Gastroesophageal sphincter (tissue), 4 donors: ENCODE data around the gene GPATCH2L. TPM values are rescaled to one million over a fixed set of nuclear protein-coding genes. Genes with fewer than 3 reads are reported as not detected.

Experiments used
- ATAC-seq: fragments of 150-250 bp; one replicate; pipeline ENCODE4 v1.9.1; 2016; ENCODE audit warnings: mild to moderate bottlenecking, moderate library complexity
- H3K27ac ChIP-seq, 4 donors: fragments of 200-600 bp; sonication (generic) in 3 of 4; 1 replicate in 3 of 4; 2 replicates in 1 of 4; pipeline ENCODE4 v1.5.1; 2016 to 2019
- H3K27me3 ChIP-seq: fragments of 200-600 bp; sonication (generic); one replicate; pipeline ENCODE4 v1.5.1; 2019
- H3K36me3 ChIP-seq, 2 donors: fragments of 200-600 bp; sonication (generic); one replicate each; pipeline ENCODE4 v1.5.1; 2019; ENCODE audit warnings: control low read depth in 1 of 2
- H3K4me1 ChIP-seq, 3 donors: fragments of 200-600 bp; sonication (generic); 1 replicate in 2 of 3; 2 replicates in 1 of 3; pipeline ENCODE4 v1.5.1; 2016 to 2019; ENCODE audit warnings: control low read depth in 2 of 3
- H3K4me3 ChIP-seq, 2 donors: fragments of 200-600 bp; sonication (generic); one replicate each; pipeline ENCODE4 v1.5.1; 2019; ENCODE audit warnings: mild to moderate bottlenecking in 1 of 2, moderate library complexity in 1 of 2
- H3K9me3 ChIP-seq, 3 donors: fragments of 200-600 bp; sonication (generic); one replicate each; pipeline ENCODE4 v1.5.1; 2017 to 2019; ENCODE audit warnings: control low read depth in 2 of 3
- EP300 ChIP-seq: sonication (generic); formaldehyde crosslinking; IDR thresholded peaks from one replicate; pipeline ENCODE4 v1.6.1; 2017; ENCODE audit warnings: antibody characterized with exemption, mild to moderate bottlenecking
- POLR2A ChIP-seq, 2 donors: fragments of 450-650 bp; IDR thresholded peaks; one replicate each; pipeline ENCODE4 v1.6.1; 2017; ENCODE audit warnings: antibody characterized with exemption in 2 of 2, mild to moderate bottlenecking in 2 of 2, moderate library complexity in 1 of 2
- POLR2AphosphoS5 ChIP-seq: sonication (generic); formaldehyde crosslinking; IDR thresholded peaks from one replicate; pipeline ENCODE4 v1.6.1; 2017; ENCODE audit warnings: antibody characterized with exemption
- WGBS, 2 donors: methylation state at CpG; one replicate each; pipeline ENCODE4 v1.1.5; 2018; ENCODE audit warnings: low coverage in 1 of 2; 5-methylcytosine and 5-hydroxymethylcytosine counted together
- total RNA-seq, 4 donors: library from RNA; depleted of rRNA; stranded (reverse); fragments of >200 nt; gene quantifications; one replicate each; pipeline ENCODE4 v1.1.0, GENCODE V29; 2016
- TF ChIP-seq, protein P1 (sequence below), 4 experiments: fragments of 200-600 bp in 2 of 4; fragments of 450-650 bp in 2 of 4; sonication (generic) in 1 of 4; IDR thresholded peaks; one replicate each; pipeline ENCODE4 v1.5.1; 2017 to 2019; ENCODE audit warnings: antibody characterized with exemption in 4 of 4, mild to moderate bottlenecking in 2 of 4, moderate library complexity in 2 of 4

Gene GPATCH2L
- total RNA-seq, 4 donors from 2014 or later: 34.2 to 64.0 (median 56.0) TPM

DNA sequence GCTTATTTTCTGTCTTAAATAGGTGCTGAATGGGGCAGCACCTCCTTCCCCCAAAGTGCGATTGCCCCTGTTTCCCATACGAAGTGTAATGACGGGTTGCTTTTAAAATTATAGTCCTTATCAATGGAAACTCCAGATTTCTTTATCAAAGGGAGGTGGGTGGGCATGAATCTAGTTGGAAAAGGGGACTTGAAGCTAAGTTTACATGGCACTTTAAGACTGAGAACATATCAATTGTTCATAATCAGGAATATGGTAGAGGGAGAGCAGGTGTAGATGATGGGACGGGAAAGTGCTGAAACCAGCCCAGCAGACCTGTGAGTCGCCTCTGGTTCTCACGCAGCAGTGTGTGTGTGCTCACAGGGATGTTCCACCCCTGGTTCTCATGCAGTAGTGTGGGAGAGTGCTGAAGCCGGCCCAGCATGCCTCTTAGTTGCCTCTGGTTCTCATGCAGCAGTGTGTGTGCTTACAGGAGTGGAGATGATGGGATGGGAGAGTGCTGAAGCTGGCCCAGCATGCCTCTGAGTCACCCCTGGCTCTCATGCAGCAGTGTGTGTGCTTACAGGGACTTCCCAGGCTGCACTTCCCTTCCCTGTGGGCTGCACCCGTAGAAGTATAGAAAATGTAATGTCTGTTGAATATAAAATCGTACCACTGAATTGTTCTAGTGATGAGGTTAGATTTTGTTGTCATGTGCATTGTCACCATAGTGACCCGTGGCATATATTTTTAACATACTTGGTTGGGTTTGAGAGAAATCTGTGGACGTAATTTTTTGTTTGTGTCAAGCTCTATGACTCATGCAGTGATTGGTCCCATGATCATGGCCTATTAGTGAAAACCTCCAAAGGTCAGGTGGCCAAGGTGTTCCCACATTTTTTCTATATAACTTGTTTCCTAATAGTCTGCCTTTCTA lies 51.6 kb downstream of the GPATCH2L start:
- no peak for TF ChIP-seq EP300
- no peak for TF ChIP-seq POLR2AphosphoS5
- TF ChIP-seq POLR2A (IDR thresholded peaks at IDR 0.05): no peak
- TF ChIP-seq, protein P1, sequence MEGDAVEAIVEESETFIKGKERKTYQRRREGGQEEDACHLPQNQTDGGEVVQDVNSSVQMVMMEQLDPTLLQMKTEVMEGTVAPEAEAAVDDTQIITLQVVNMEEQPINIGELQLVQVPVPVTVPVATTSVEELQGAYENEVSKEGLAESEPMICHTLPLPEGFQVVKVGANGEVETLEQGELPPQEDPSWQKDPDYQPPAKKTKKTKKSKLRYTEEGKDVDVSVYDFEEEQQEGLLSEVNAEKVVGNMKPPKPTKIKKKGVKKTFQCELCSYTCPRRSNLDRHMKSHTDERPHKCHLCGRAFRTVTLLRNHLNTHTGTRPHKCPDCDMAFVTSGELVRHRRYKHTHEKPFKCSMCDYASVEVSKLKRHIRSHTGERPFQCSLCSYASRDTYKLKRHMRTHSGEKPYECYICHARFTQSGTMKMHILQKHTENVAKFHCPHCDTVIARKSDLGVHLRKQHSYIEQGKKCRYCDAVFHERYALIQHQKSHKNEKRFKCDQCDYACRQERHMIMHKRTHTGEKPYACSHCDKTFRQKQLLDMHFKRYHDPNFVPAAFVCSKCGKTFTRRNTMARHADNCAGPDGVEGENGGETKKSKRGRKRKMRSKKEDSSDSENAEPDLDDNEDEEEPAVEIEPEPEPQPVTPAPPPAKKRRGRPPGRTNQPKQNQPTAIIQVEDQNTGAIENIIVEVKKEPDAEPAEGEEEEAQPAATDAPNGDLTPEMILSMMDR (IDR thresholded peaks at IDR 0.05): no peak
- Histone ChIP-seq H3K4me3 (no peak overlapping the region), H3K27me3 (no peaks in the 10 kb centered on the region), H3K4me1 (peaks cover 0 to 13% (median 7%) of the 10 kb centered on the region in 3 donors), H3K36me3 (peaks cover 0 to 68% of the 10 kb centered on the region in 2 donors), H3K9me3 (no peaks in the 10 kb centered on the region), H3K27ac (peak overlapping the region in 1 of 4 donors; percentile 4)
- WGBS, 2 donors: 45 to 76% methylated on average over 6 to 8 of the region's 11 CpGs
- peak; percentile 83 for ATAC-seq

DNA sequence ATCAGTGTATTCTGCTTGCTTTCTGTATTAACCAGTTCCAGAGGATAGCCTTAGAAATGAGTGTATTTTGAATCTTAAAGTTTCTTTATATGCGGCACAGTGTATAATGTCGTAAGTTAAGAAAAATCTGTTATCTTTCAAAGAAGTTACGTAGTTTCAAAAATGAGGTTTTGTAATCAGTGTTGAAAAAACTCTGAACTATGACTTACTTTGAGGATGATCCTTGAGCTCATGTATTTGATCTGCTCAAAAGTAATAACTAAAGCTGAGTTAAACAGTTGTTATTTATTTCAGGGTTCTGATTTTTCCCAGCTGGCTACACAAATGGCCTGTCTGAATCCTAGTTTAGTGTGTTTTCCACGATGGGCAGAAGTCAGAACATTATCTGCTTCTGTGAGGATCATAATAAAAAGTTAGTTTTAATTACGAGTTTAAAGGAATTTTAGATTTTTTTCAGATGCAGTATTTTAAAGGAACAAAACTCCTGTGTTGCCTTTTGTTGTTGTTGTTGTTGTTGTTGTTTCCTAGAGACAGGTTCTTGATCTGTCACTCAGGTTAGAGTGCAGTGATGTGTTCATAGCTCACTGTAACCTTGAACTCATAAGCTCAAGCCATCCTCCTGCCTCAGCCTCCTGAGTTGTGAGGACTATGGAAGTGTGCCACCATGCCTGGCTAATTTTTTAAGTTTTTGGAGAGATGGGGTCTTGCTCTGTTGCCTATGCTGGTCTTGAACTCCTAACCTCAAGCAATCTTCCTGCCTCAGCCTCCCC lies 52.9 kb downstream of the GPATCH2L start:
- WGBS, 2 donors: 75 to 88% methylated on average over 5 of the region's 5 CpGs
- Histone ChIP-seq H3K27me3 (no peaks in the 10 kb centered on the region), H3K4me3 (no peak overlapping the region), H3K9me3 (no peaks in the 10 kb centered on the region), H3K36me3 (peaks cover 0 to 60% of the 10 kb centered on the region in 2 donors), H3K4me1 (peaks cover 0 to 13% (median 7%) of the 10 kb centered on the region in 3 donors), H3K27ac (no peak overlapping the region)
- ATAC-seq: no peak
- TF ChIP-seq, protein P1 (IDR thresholded peaks at IDR 0.05): no peak
- TF ChIP-seq POLR2AphosphoS5: no peak
- TF ChIP-seq POLR2A (IDR thresholded peaks at IDR 0.05): no peak
- no peak for TF ChIP-seq EP300

DNA sequence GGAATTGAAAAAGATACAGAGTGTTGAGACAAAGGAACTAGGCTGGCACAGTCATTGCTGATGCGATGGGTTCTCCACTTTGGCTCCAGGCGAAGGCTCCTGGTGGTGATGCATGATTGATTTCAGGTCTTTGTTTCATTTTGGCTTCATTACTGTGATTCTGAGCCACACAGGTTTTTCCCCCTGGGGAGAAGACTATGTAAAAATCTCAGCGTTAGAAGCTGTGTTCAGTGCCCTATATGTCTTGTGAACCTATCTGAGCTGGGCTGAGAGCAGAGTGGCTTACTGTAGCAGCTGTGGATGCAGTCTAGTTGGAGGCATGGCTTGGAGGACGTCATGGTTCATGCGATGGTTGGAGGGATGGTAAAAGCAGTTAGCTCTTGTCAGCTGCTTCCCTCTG lies 54.0 kb downstream of the GPATCH2L start:
- peaks cover 0 to 13% (median 7%) of the 10 kb centered on the region in 3 donors for H3K4me1 ChIP-seq
- no peak for ATAC-seq
- H3K36me3 ChIP-seq: peaks cover 0 to 56% of the 10 kb centered on the region in 2 donors
- H3K9me3 ChIP-seq: no peaks in the 10 kb centered on the region
- no peak overlapping the region for H3K27ac ChIP-seq
- no peak for TF ChIP-seq POLR2A (IDR thresholded peaks at IDR 0.05)
- no peak for TF ChIP-seq POLR2AphosphoS5
- TF ChIP-seq EP300: no peak
- TF ChIP-seq, protein P1 (IDR thresholded peaks at IDR 0.05): no peak
- no peak overlapping the region for H3K4me3 ChIP-seq
- whole genome bisulfite sequencing, 2 donors: 95% methylated on average over 3 of the region's 5 CpGs; no CpG with 5 or more reads in 1 of the 2 donors
- no peaks in the 10 kb centered on the region for H3K27me3 ChIP-seq

DNA sequence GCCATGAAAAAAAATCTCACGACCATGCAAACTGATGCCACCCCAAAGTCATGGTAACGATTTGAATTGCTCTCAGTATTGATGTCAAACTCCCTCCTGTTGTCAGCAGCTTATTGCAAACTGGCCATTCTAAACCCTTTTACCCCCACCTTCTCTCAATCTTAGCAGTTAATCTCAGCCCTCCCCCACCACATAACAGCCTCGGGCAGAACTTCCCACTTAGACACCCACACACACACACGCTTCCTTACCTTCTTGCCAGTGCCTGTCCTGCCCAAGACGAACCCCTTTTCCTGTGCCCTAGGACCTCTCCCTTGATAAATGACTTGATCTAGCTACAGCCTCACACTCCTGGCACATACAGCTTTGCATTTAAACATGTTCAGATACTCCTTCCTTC lies 56.6 kb downstream of the GPATCH2L start:
- ATAC-seq: no peak
- Histone ChIP-seq H3K27ac (no peak overlapping the region), H3K4me1 (peaks cover 0 to 8% (median 4%) of the 10 kb centered on the region in 3 donors), H3K36me3 (peaks cover 0 to 29% of the 10 kb centered on the region in 2 donors), H3K27me3 (no peaks in the 10 kb centered on the region), H3K4me3 (no peak overlapping the region), H3K9me3 (peaks cover 0 to 2% (median 0%) of the 10 kb centered on the region in 3 donors)
- no peak for TF ChIP-seq POLR2A (IDR thresholded peaks at IDR 0.05)
- TF ChIP-seq, protein P1 (IDR thresholded peaks at IDR 0.05): no peak
- TF ChIP-seq POLR2AphosphoS5: no peak
- TF ChIP-seq EP300: no peak
- 40 to 54% methylated on average over 5 of the region's 5 CpGs for WGBS, 2 donors
